Activated CD8-positive, alpha-beta memory T cell treated with anti-CD3 and anti-CD28 coated beads, Interleukin-2, amount 50 U/mL, for 1 hour (primary cell): ENCODE results near the gene RP9.

ENCODE experiments used
- DNase-seq: peaks from one replicate; pipeline ENCODE4 v3.0.0-alpha.2; 2020; ENCODE audit errors: extremely low read depth

The RP9 gene

GRCh38 chr7:33062782-33063443, 46.3 kb downstream of the RP9 start:
- peak; percentile 76 for DNase-seq

DNA sequence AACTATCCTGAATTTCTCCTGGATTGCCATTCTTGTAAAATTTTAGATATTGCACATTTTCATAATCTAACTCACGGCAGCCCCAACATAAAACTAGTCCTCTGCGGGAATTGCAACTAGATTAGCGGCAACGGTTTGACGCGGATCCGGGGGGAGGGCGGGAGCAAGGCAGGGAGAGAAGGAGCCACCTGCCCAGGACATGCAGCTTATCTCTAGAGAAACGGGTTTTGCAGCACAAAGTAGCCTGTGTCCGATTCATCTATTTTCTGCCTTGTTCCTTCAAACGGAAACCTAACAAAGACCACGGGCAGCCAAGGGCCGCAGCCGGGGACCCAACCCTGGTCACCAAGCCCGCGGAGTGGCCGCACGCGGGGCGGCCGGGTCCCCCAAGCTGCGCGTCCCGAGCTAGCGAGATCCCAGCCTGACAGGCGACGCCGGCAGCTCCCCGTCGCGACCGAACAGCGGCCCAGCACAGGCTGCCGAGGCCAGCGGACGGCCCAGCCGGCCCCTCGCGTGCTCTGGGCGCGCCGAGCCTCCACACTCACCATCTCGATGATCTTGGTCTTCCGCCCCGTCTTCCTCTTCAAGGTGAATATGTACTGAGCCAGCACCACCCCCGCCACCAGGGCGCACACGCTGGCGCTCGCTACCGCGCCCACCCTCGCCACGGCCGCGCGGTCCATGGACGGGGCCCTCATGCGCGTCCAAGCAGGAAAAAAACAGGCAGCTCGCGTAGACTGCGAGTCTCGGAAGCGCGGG, 47.0 kb downstream of the RP9 start, which contains the start of gene NT5C3A:
Gene NT5C3A, minus strand, starts transcription at position 754 of the 759 bp plus-strand sequence. Its CDS starts 71 bp downstream, at position 683.
- DNase-seq, result no peak

- DNase-seq, result no peak
Measured at GRCh38 chr7:33061282-33061937, 47.8 kb downstream of the RP9 start.

DNA sequence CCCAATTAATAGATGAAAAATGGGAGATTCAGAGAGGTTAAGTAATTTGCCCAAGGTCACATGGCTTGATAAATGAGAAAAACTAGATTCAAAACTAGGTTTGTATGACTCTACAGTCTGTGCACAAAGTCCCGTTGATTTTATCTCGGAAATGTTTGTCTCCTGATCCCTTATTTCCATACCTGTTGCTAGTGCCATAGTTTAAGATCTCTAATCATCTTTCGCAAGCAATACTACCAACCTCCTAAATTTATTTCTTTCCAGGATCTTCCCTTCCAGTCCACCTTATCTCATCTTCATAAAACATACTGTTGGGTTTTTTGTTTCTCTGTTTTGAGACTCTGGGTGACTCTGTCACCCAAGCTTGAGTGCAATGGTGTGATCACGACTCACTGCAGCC, 49.6 kb downstream of the RP9 start:
- DNase-seq, result no peak

DNA sequence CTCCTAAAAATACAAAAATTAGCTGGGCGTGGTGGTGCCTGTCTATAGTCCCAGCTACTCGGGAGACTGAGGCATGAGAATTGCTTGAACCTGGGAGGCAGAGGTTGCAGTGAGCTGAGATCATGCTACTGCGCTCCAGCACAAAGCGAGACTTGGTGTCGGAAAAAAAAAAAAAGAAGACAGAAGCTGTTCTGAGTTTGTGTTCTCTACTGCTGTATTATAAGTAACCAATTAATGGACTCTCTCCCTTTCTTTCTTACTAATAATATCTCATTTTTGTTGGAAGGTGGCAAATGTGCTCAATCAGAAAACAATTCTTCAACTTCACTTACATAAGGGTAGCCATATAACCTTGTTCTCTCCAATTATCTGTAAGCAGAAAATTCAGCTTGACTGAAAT, 54.0 kb downstream of the RP9 start:
- DNase-seq, result no peak

DNA sequence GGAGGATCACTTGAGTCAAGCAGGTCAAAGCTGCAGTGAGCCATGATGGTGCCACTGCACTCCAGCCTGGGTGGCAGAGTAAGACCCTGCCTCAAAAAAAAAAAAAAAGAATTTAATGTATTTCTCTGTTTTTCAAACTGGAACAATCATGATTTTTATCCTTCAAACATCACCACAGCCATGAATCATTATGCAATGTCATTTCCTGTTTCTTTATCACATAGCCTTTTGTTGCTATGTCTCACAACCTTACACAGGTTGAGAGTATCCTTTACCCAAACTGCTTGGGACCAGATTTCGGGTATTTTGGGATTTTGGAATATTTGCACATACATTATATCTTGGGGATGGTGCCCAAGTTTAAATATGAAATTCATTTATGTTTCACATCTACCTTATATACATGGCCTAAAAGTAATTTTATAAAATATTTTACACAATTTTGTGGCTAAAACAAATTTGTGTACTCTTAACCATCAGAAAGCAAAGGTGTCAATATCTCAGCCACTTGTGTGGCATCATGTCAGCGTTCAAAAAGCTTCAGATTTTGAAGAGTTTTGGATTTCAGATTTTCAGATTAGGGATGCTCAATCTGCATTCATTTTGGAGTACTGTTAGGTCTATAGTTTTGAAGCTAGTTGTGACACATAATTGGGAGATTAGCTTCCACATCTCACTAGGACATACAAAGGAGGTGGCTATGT, 54.8 kb downstream of the RP9 start:
- no peak for DNase-seq

GRCh38 chr7:33053721-33054120, 55.5 kb downstream of the RP9 start:
- DNase-seq, result no peak

DNA sequence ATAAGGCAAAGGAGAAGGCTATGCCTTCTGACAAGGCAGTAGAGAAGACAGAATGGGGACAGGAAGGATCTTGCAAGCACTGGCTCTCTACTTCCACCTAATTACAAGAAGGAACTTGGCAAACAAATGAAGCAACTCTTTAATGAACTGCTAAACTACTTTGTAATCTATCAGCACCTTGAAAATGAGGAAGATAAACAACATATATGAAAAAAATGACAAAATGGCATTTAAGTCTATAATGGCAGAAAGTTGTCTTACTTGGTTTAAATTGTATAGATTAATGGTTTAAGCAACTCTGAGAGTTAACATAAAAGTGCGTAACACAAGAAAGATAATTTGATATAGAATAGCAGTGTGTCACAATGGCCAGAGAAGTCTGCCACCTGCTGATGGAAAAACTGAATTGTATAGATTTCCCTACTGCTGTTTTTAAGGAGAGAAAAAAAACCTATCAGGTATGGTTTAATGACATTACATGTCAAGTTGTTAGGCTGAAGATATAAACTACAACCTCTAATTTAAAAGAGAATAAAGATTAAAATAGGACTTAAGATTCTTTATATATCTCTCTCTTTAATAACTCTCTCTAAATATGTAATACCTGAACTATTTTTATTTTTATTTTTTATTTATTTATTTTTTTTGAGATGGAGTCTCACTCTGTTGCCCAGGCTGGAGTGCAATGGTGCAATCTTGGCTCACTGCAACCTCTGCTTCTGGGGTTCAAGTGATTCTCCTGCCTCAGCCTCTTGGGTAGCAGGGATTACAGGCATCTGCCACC, 58.5 kb downstream of the RP9 start:
- no peak for DNase-seq

GRCh38 chr7:33048704-33049103, 60.5 kb downstream of the RP9 start:
- no peak for DNase-seq

- DNase-seq, result no peak
Measured at GRCh38 chr7:33048257-33048656, 60.9 kb downstream of the RP9 start.

- no peak for DNase-seq
Measured at GRCh38 chr7:33044986-33045385, 64.2 kb downstream of the RP9 start.
